ES-I3 (cell line): ENCODE data around the gene KCNC1.

ENCODE experiments used
- H3K36me3 ChIP-seq: 2 replicates; pipeline ENCODE4 v1.6.1; 2013; ENCODE audit warnings: mild to moderate bottlenecking, low read length, control low read depth, moderate library complexity; ENCODE audit not compliant: insufficient read depth
- H3K4me1 ChIP-seq: 2 replicates; pipeline ENCODE4 v1.6.1; 2013; ENCODE audit warnings: mild to moderate bottlenecking, control low read depth, low read length; ENCODE audit not compliant: insufficient read depth
- H3K9ac ChIP-seq: 2 replicates; pipeline ENCODE4 v1.6.1; 2013; ENCODE audit warnings: low read depth, mild to moderate bottlenecking, low read length, moderate library complexity
- H3K9me3 ChIP-seq: 2 replicates; pipeline ENCODE4 v1.6.1; 2013; ENCODE audit warnings: mild to moderate bottlenecking, low read length, moderate library complexity; ENCODE audit not compliant: control insufficient read depth, insufficient read depth

The KCNC1 gene

GRCh38 chr11:17734418-17734911, at the start of gene KCNC1:
Gene KCNC1 (plus strand): TSS chr11:17734781. CDS start chr11:17736003, 1,222 bp downstream.
- H3K36me3 ChIP-seq, result no peaks in the 10 kb centered on the region
- H3K9ac ChIP-seq, result peak within 1 kb of the TSS; percentile 45; the same call in 1 of the 2 replicates
- H3K9me3 ChIP-seq, result no peaks in the 10 kb centered on the region
- peaks cover 10% of the 10 kb centered on the region for H3K4me1 ChIP-seq

- Histone ChIP-seq H3K36me3 (no peaks in the 10 kb centered on the region; the same call in 1 of the 2 replicates), H3K9me3 (no peaks in the 10 kb centered on the region), H3K9ac (no peak overlapping the region), H3K4me1 (no peaks in the 10 kb centered on the region)
Measured at GRCh38 chr11:17686231-17686980, 48.2 kb upstream of the KCNC1 start.

GRCh38 chr11:17687946-17688670, 46.5 kb upstream of the KCNC1 start:
- H3K9me3 ChIP-seq, result no peaks in the 10 kb centered on the region
- H3K4me1 ChIP-seq, result no peaks in the 10 kb centered on the region
- no peaks in the 10 kb centered on the region for H3K36me3 ChIP-seq
- H3K9ac ChIP-seq, result no peak overlapping the region

GRCh38 chr11:17691550-17691949, 43.0 kb upstream of the KCNC1 start:
- no peaks in the 10 kb centered on the region for H3K4me1 ChIP-seq
- H3K9me3 ChIP-seq, result no peaks in the 10 kb centered on the region
- H3K36me3 ChIP-seq, result no peaks in the 10 kb centered on the region
- H3K9ac ChIP-seq, result no peak overlapping the region

GRCh38 chr11:17691976-17692375, 42.6 kb upstream of the KCNC1 start:
- Histone ChIP-seq H3K36me3 (no peaks in the 10 kb centered on the region), H3K9me3 (no peaks in the 10 kb centered on the region), H3K9ac (no peak overlapping the region), H3K4me1 (no peaks in the 10 kb centered on the region)

- Histone ChIP-seq H3K9ac (no peak overlapping the region), H3K36me3 (no peaks in the 10 kb centered on the region), H3K9me3 (no peaks in the 10 kb centered on the region), H3K4me1 (no peaks in the 10 kb centered on the region)
Measured at GRCh38 chr11:17692931-17693330, 41.6 kb upstream of the KCNC1 start.

GRCh38 chr11:17693531-17693930, 41.0 kb upstream of the KCNC1 start:
- H3K9me3 ChIP-seq, result no peaks in the 10 kb centered on the region
- H3K9ac ChIP-seq, result no peak overlapping the region
- no peaks in the 10 kb centered on the region for H3K4me1 ChIP-seq
- no peaks in the 10 kb centered on the region for H3K36me3 ChIP-seq

- Histone ChIP-seq H3K4me1 (no peaks in the 10 kb centered on the region), H3K9me3 (no peaks in the 10 kb centered on the region), H3K36me3 (no peaks in the 10 kb centered on the region), H3K9ac (no peak overlapping the region)
Measured at GRCh38 chr11:17694494-17695110, 40.0 kb upstream of the KCNC1 start.

GRCh38 chr11:17695454-17696441, 38.8 kb upstream of the KCNC1 start:
- H3K4me1 ChIP-seq, result no peaks in the 10 kb centered on the region
- H3K36me3 ChIP-seq, result no peaks in the 10 kb centered on the region
- no peaks in the 10 kb centered on the region for H3K9me3 ChIP-seq
- H3K9ac ChIP-seq, result peak overlapping the region; percentile 21; the same call in 1 of the 2 replicates

GRCh38 chr11:17696741-17697140, 37.8 kb upstream of the KCNC1 start:
- H3K36me3 ChIP-seq, result no peaks in the 10 kb centered on the region
- no peak overlapping the region for H3K9ac ChIP-seq
- no peaks in the 10 kb centered on the region for H3K4me1 ChIP-seq
- H3K9me3 ChIP-seq, result no peaks in the 10 kb centered on the region

GRCh38 chr11:17697175-17697949, 37.2 kb upstream of the KCNC1 start:
- Histone ChIP-seq H3K36me3 (no peaks in the 10 kb centered on the region), H3K9me3 (no peaks in the 10 kb centered on the region), H3K9ac (no peak overlapping the region), H3K4me1 (no peaks in the 10 kb centered on the region)

GRCh38 chr11:17699147-17700114, 35.1 kb upstream of the KCNC1 start:
- Histone ChIP-seq H3K9ac (no peak overlapping the region), H3K9me3 (0 out of 2 replicates have a peak, but pooled peaks cover 5% of the 10 kb centered on the region), H3K36me3 (no peaks in the 10 kb centered on the region), H3K4me1 (no peaks in the 10 kb centered on the region)
